CD4-positive, alpha-beta memory T cell (primary cell): ENCODE results near the gene CDKN2B. TPM values are rescaled to one million over a fixed set of nuclear protein-coding genes. Genes with fewer than 3 reads are reported as not detected.
A peak's percentile ranks its signal among the peaks of the same experiment; 100 is the strongest.

Experiments
- CTCF ChIA-PET: fragments of 350-600 bp; sonication (Branson Sonifier 250); formaldehyde crosslinking; loops from one replicate; lab custom pipeline; 2021; ENCODE audit warnings: inconsistent platforms; ENCODE audit not compliant: partially characterized antibody; lab: Charles Lee
- POLR2A ChIA-PET: fragments of 350-600 bp; sonication (Branson Sonifier 250); formaldehyde crosslinking; loops from one replicate; lab custom pipeline; 2021; ENCODE audit not compliant: partially characterized antibody; lab: Charles Lee
- DNase-seq, 5 donors: peaks; one replicate each; pipeline versions ENCODE4 v3.0.0 to v3.0.0-alpha.2; 2020 to 2022; ENCODE audit warnings: mixed read lengths in 1 of 5
- H3K27ac ChIP-seq: one replicate; pipeline ENCODE4 v1.7.0; 2013; ENCODE audit warnings: low read depth, low read length
- H3K27me3 ChIP-seq: 2 replicates; pipeline ENCODE4 v1.7.0; 2013; ENCODE audit warnings: mild to moderate bottlenecking, low read length, moderate library complexity; ENCODE audit not compliant: insufficient read depth
- H3K36me3 ChIP-seq: 2 replicates; pipeline ENCODE4 v1.7.0; 2013; ENCODE audit warnings: mild to moderate bottlenecking, low read length, moderate library complexity; ENCODE audit not compliant: insufficient read depth
- H3K4me1 ChIP-seq: 2 replicates; pipeline ENCODE4 v1.7.0; 2013; ENCODE audit warnings: mild to moderate bottlenecking, low read length, moderate library complexity; ENCODE audit not compliant: insufficient read depth
- H3K4me3 ChIP-seq, 2 donors: one replicate each; pipeline ENCODE4 v1.7.0; 2013; ENCODE audit warnings: low read length in 2 of 2, mild to moderate bottlenecking in 1 of 2
- H3K9me3 ChIP-seq, 2 donors: one replicate each; pipeline ENCODE4 v1.7.0; 2013; ENCODE audit warnings: low read length in 2 of 2, control low read depth in 1 of 2; ENCODE audit not compliant: control insufficient read depth in 1 of 2
- H3K27ac Mint-ChIP-seq, 7 donors: one replicate each; pipeline ENCODE4 v1.8.0; 2020 to 2021; ENCODE audit warnings: mixed read lengths in 7 of 7, mild to moderate bottlenecking in 6 of 7, inconsistent platforms in 3 of 7, moderate library complexity in 3 of 7
- H3K27me3 Mint-ChIP-seq, 2 donors: one replicate each; pipeline ENCODE4 v1.8.0; 2020 to 2021; ENCODE audit warnings: mixed read lengths in 2 of 2
- H3K36me3 Mint-ChIP-seq, 2 donors: one replicate each; pipeline ENCODE4 v1.8.0; 2020 to 2021; ENCODE audit warnings: mixed read lengths in 2 of 2, inconsistent platforms in 1 of 2, mild to moderate bottlenecking in 1 of 2
- H3K4me1 Mint-ChIP-seq, 4 donors: one replicate each; pipeline ENCODE4 v1.8.0; 2020 to 2021; ENCODE audit warnings: mixed read lengths in 4 of 4, mild to moderate bottlenecking in 1 of 4
- H3K4me3 Mint-ChIP-seq, 8 donors: one replicate each; pipeline ENCODE4 v1.8.0; 2020 to 2021; ENCODE audit warnings: mixed read lengths in 8 of 8, mild to moderate bottlenecking in 7 of 8, moderate library complexity in 6 of 8, inconsistent platforms in 3 of 8
- H3K9me3 Mint-ChIP-seq, 8 donors: one replicate each; pipeline ENCODE4 v1.8.0; 2020 to 2021; ENCODE audit warnings: mixed read lengths in 8 of 8, mild to moderate bottlenecking in 5 of 8, inconsistent platforms in 3 of 8, moderate library complexity in 1 of 8
- intact Hi-C: fragments of 100-400 bp; cut with micrococcal nuclease; formaldehyde crosslinking; loops from one replicate; pipeline ENCODE4 v1.15.1; 2023
- polyA plus RNA-seq, 2 donors: library from polyadenylated mRNA; unstranded; fragments of 300-500 nt; fragmentation: Illumina TruSeq; gene quantifications; one replicate each; pipeline ENCODE4 v1.2.3, GENCODE V29; 2021
- total RNA-seq, 2 experiments: library from RNA; stranded (reverse); gene quantifications; one replicate each; pipeline ENCODE4 v1.2.3, GENCODE V29; 2021

CDKN2B gene
- total and polyA plus RNA-seq, 4 experiments from 2014 or later: 0.26 to 2.1 (median 0.64) TPM

GRCh38 chr9:22053178-22053577 is 44.1 kb upstream of the CDKN2B start:
- Histone ChIP-seq H3K9me3 (no peaks in the 10 kb centered on the region), H3K27ac (no peak overlapping the region), H3K4me1 (peaks cover 30% of the 10 kb centered on the region), H3K4me3 (no peak overlapping the region), H3K36me3 (no peaks in the 10 kb centered on the region), H3K27me3 (no peaks in the 10 kb centered on the region)
- Mint-ChIP-seq H3K36me3 (no peaks in the 10 kb centered on the region), H3K4me3 (peak overlapping the region in 1 of 8 donors; percentile 0), H3K27me3 (no peaks in the 10 kb centered on the region), H3K9me3 (no peaks in the 10 kb centered on the region), H3K27ac (peak overlapping the region in 3 of 7 donors; percentile 1 to 37 (median 29)), H3K4me1 (peaks cover 13 to 32% (median 21%) of the 10 kb centered on the region in 4 donors)
- POLR2A ChIA-PET: no interaction called here
- DNase-seq: no peak
- intact Hi-C loops: no loop called here
- CTCF ChIA-PET: interaction anchor here (1.9 to 2.8 kb wide), 3 partner anchors 12 to 45 kb away, joined by 7 to 12 read pairs (median 9); partner anchors contain the start of gene CDKN2B

GRCh38 chr9:22052376-22052945 is 43.4 kb upstream of the CDKN2B start:
- CTCF ChIA-PET: interaction anchor here (1.3 to 2.1 kb wide), 3 partner anchors 11 to 15 kb away, joined by 4 to 9 read pairs (median 7); no protein-coding TSS in a partner anchor
- H3K9me3 Mint-ChIP-seq: no peaks in the 10 kb centered on the region
- H3K4me3 Mint-ChIP-seq: peak overlapping the region in 2 of 8 donors; percentile 19 to 39
- intact Hi-C loops: no loop called here
- H3K36me3 Mint-ChIP-seq: no peaks in the 10 kb centered on the region
- Histone ChIP-seq H3K27me3 (no peaks in the 10 kb centered on the region), H3K27ac (no peak overlapping the region), H3K4me1 (peaks cover 30% of the 10 kb centered on the region), H3K9me3 (no peaks in the 10 kb centered on the region), H3K36me3 (no peaks in the 10 kb centered on the region), H3K4me3 (no peak overlapping the region)
- POLR2A ChIA-PET: no interaction called here
- H3K27ac Mint-ChIP-seq: peak overlapping the region in 6 of 7 donors; percentile 1 to 77 (median 18)
- DNase-seq: peak in 4 of 5 donors; percentile 1 to 61 (median 22)
- peaks cover 13 to 32% (median 21%) of the 10 kb centered on the region in 4 donors for H3K4me1 Mint-ChIP-seq
- no peaks in the 10 kb centered on the region for H3K27me3 Mint-ChIP-seq

GRCh38 chr9:22050924-22051323 is 41.8 kb upstream of the CDKN2B start:
- intact Hi-C loops: no loop called here
- Mint-ChIP-seq H3K27ac (peak overlapping the region in 3 of 7 donors; percentile 25 to 67 (median 44)), H3K4me1 (peaks cover 20 to 46% (median 31%) of the 10 kb centered on the region in 4 donors), H3K4me3 (peak overlapping the region in 6 of 8 donors; percentile 20 to 65 (median 36)), H3K36me3 (no peaks in the 10 kb centered on the region), H3K27me3 (no peaks in the 10 kb centered on the region), H3K9me3 (no peaks in the 10 kb centered on the region)
- ChIA-PET CTCF (interaction anchor here (0.7 to 1.7 kb wide), 5 partner anchors 10 to 42 kb away, joined by 3 to 5 read pairs (median 4); partner anchors contain the start of gene CDKN2B), POLR2A (interaction anchor here (0.6 to 1.1 kb wide), 3 partner anchors 42 to 1274 kb away, joined by 3 to 4 read pairs (median 3); partner anchors contain the start of genes CDKN2A, CDKN2B and CDKN2B-AS1)
- no peaks in the 10 kb centered on the region for H3K27me3 ChIP-seq
- no peaks in the 10 kb centered on the region for H3K9me3 ChIP-seq
- no peak overlapping the region for H3K4me3 ChIP-seq
- no peaks in the 10 kb centered on the region for H3K36me3 ChIP-seq
- DNase-seq: peak in 2 of 5 donors; percentile 8 to 9
- H3K27ac ChIP-seq: no peak overlapping the region
- H3K4me1 ChIP-seq: peaks cover 43% of the 10 kb centered on the region

GRCh38 chr9:22049411-22049810 is 40.3 kb upstream of the CDKN2B start:
- intact Hi-C loops: no loop called here
- POLR2A ChIA-PET: no interaction called here
- Mint-ChIP-seq H3K27me3 (no peaks in the 10 kb centered on the region), H3K27ac (no peak overlapping the region), H3K4me3 (no peak overlapping the region), H3K9me3 (no peaks in the 10 kb centered on the region), H3K36me3 (no peaks in the 10 kb centered on the region), H3K4me1 (peaks cover 20 to 47% (median 32%) of the 10 kb centered on the region in 4 donors)
- no peaks in the 10 kb centered on the region for H3K36me3 ChIP-seq
- CTCF ChIA-PET: interaction anchor here (0.6 to 1.7 kb wide), 4 partner anchors 10 to 583 kb away, joined by 3 to 5 read pairs (median 4); no protein-coding TSS in a partner anchor
- no peak overlapping the region for H3K4me3 ChIP-seq
- H3K4me1 ChIP-seq: peaks cover 48% of the 10 kb centered on the region
- DNase-seq: no peak
- no peaks in the 10 kb centered on the region for H3K9me3 ChIP-seq
- H3K27ac ChIP-seq: no peak overlapping the region
- H3K27me3 ChIP-seq: no peaks in the 10 kb centered on the region

DNA sequence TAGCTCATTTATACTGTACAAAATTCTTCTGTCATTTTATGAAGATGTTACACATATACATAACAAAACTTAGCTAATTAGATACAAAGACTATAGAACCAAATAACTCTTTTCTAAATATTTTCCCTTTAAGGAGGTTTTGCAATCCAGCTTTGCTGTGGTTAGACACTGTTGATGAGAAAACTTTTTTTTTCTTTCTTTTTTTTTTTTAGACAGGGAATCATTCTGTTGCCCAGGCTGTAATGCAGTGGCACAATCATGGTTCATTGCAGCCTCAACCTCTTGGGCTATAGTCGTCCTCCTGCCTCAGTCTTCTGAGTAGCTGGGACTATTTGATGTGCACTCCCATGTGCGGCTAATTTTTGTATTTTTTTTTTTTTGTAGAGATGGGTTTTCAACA is 38.5 kb upstream of the CDKN2B start:
- CTCF ChIA-PET: interaction anchor here (1.2 to 14.7 kb wide), 5 partner anchors 10 to 236 kb away, joined by 3 to 349 read pairs (median 3); partner anchors contain the start of gene CDKN2B
- H3K9me3 ChIP-seq: no peaks in the 10 kb centered on the region
- H3K36me3 Mint-ChIP-seq: no peaks in the 10 kb centered on the region
- no peaks in the 10 kb centered on the region for H3K9me3 Mint-ChIP-seq
- intact Hi-C loops: no loop called here
- no peak for DNase-seq
- POLR2A ChIA-PET: no interaction called here
- H3K4me3 Mint-ChIP-seq: no peak overlapping the region
- no peaks in the 10 kb centered on the region for H3K27me3 ChIP-seq
- H3K27ac ChIP-seq: no peak overlapping the region
- no peak overlapping the region for H3K4me3 ChIP-seq
- H3K4me1 Mint-ChIP-seq: peaks cover 17 to 36% (median 25%) of the 10 kb centered on the region in 4 donors
- peaks cover 41% of the 10 kb centered on the region for H3K4me1 ChIP-seq
- H3K27ac Mint-ChIP-seq: no peak overlapping the region
- H3K27me3 Mint-ChIP-seq: no peaks in the 10 kb centered on the region
- H3K36me3 ChIP-seq: no peaks in the 10 kb centered on the region

DNA sequence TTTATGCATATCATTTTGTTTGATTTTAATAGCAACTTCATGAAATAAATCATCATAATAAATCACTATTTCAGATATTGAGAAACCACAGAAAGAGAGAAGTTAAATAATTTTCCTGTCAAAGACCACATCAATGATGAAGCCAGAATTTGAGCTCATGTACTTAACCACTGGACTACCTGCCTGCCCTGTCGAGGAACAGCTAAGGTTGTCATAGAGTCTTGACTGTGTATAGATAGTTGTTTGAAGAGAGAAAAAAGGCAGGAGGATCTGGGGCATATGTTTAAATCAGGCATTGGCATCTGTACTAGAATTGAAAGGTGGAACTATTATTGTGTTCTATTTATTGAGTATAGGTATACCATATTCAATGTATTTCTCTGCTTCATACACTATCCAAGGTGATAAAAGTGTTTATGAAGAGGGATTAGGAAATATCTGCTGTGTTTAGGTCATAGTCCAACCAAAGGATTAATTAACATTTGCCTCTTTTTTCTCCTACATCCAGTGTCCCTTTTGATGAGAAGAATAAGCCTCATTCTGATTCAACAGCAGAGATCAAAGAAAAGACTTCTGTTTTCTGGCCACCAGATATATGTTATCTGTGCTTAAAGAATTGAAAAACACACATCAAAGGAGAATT is 37.3 kb upstream of the CDKN2B start:
- CTCF ChIA-PET: interaction anchor here (1.0 to 14.7 kb wide), 5 partner anchors 8 to 234 kb away, joined by 3 to 349 read pairs (median 5); partner anchors contain the start of gene CDKN2B
- H3K9me3 Mint-ChIP-seq: no peaks in the 10 kb centered on the region
- peaks cover 12 to 24% (median 18%) of the 10 kb centered on the region in 4 donors for H3K4me1 Mint-ChIP-seq
- DNase-seq: peak in 1 of 5 donors; percentile 1
- Histone ChIP-seq H3K9me3 (no peaks in the 10 kb centered on the region), H3K27ac (no peak overlapping the region), H3K36me3 (no peaks in the 10 kb centered on the region), H3K27me3 (no peaks in the 10 kb centered on the region), H3K4me1 (peaks cover 28% of the 10 kb centered on the region), H3K4me3 (no peak overlapping the region)
- H3K27me3 Mint-ChIP-seq: no peaks in the 10 kb centered on the region
- POLR2A ChIA-PET: no interaction called here
- intact Hi-C loops: no loop called here
- H3K36me3 Mint-ChIP-seq: no peaks in the 10 kb centered on the region
- peak overlapping the region in 1 of 8 donors; percentile 24 for H3K4me3 Mint-ChIP-seq
- no peak overlapping the region for H3K27ac Mint-ChIP-seq

GRCh38 chr9:22045423-22045822 is 36.3 kb upstream of the CDKN2B start:
- H3K27me3 Mint-ChIP-seq: no peaks in the 10 kb centered on the region
- H3K27ac ChIP-seq: no peak overlapping the region
- no peaks in the 10 kb centered on the region for H3K9me3 Mint-ChIP-seq
- H3K9me3 ChIP-seq: no peaks in the 10 kb centered on the region
- CTCF ChIA-PET: interaction anchor here (1.5 to 14.7 kb wide), 2 partner anchors 37 to 233 kb away, joined by 5 to 349 read pairs; partner anchors contain the start of gene CDKN2B
- H3K27me3 ChIP-seq: no peaks in the 10 kb centered on the region
- POLR2A ChIA-PET: no interaction called here
- peaks cover 6 to 14% (median 11%) of the 10 kb centered on the region in 4 donors for H3K4me1 Mint-ChIP-seq
- no peaks in the 10 kb centered on the region for H3K36me3 ChIP-seq
- intact Hi-C loops: no loop called here
- H3K4me1 ChIP-seq: peaks cover 26% of the 10 kb centered on the region
- H3K36me3 Mint-ChIP-seq: no peaks in the 10 kb centered on the region
- no peak for DNase-seq
- H3K4me3 ChIP-seq: no peak overlapping the region
- peak overlapping the region in 1 of 8 donors; percentile 7 for H3K4me3 Mint-ChIP-seq
- peak overlapping the region in 1 of 7 donors; percentile 3 for H3K27ac Mint-ChIP-seq
